ENCODE measurements around the gene TPM2.

TPM2 gene

GRCh38 chr9:35689542-35690293 is at the start of gene TPM2:
Gene TPM2 (minus strand): TSS chr9:35689925. CDS start chr9:35689817, 108 bp downstream.
- DNase-seq: peak; percentile 41

GRCh38 chr9:35738924-35739323 is 49.2 kb upstream of the TPM2 start:
- no peak for DNase-seq

- no peak for DNase-seq
Observed at GRCh38 chr9:35738186-35738585, 48.5 kb upstream of the TPM2 start.

GRCh38 chr9:35737143-35737542 is 47.4 kb upstream of the TPM2 start:
- DNase-seq: no peak

GRCh38 chr9:35736201-35736633 is 46.5 kb upstream of the TPM2 start:
- DNase-seq: peak; percentile 89

- DNase-seq: no peak
Observed at GRCh38 chr9:35734096-35734495, 44.4 kb upstream of the TPM2 start.

- peak; percentile 77 for DNase-seq
Observed at GRCh38 chr9:35732800-35733541, 43.2 kb upstream of the TPM2 start.

GRCh38 chr9:35732185-35732799 is 42.6 kb upstream of the TPM2 start, which contains the start of the genes CREB3 and TLN1:
Gene CREB3 (plus strand): TSS chr9:35732666. CDS start chr9:35732773, 107 bp downstream.
Gene TLN1 (minus strand): TSS chr9:35732195. CDS start chr9:35725694, 6,501 bp downstream.
- DNase-seq: peak; percentile 97

GRCh38 chr9:35731415-35732184 is 41.9 kb upstream of the TPM2 start:
- DNase-seq: peak; percentile 47

GRCh38 chr9:35730486-35730854 is 40.7 kb upstream of the TPM2 start:
- no peak for DNase-seq

- peak; percentile 62 for DNase-seq
Observed at GRCh38 chr9:35729700-35730485, 40.2 kb upstream of the TPM2 start.

- DNase-seq: no peak
Observed at GRCh38 chr9:35729101-35729500, 39.4 kb upstream of the TPM2 start.

GRCh38 chr9:35728041-35728971 is 38.6 kb upstream of the TPM2 start:
- no peak for DNase-seq

- DNase-seq: no peak
Observed at GRCh38 chr9:35727676-35728040, 37.9 kb upstream of the TPM2 start.

- no peak for DNase-seq
Observed at GRCh38 chr9:35726931-35727330, 37.2 kb upstream of the TPM2 start.

GRCh38 chr9:35725362-35725761 is 35.6 kb upstream of the TPM2 start:
- DNase-seq: no peak

GRCh38 chr9:35723908-35724307 is 34.2 kb upstream of the TPM2 start:
- no peak for DNase-seq

GRCh38 chr9:35723426-35723825 is 33.7 kb upstream of the TPM2 start:
- DNase-seq: no peak

GRCh38 chr9:35719546-35719945 is 29.8 kb upstream of the TPM2 start:
- no peak for DNase-seq

- no peak for DNase-seq
Observed at GRCh38 chr9:35718721-35719511, 29.2 kb upstream of the TPM2 start.

All from NCI-H82 (cell line).